ENCODE results near the gene SLC22A1. TPM values are rescaled to one million over a fixed set of nuclear protein-coding genes. Genes with fewer than 3 reads are reported as not detected.

SLC22A1 gene
- total RNA-seq, 1 donor from 2014 or later: 2.2 TPM

- Mint-ChIP-seq H3K4me3 (ENCODE audit: unreplicated experiment) (no peak overlapping the region), H3K27ac (ENCODE audit: unreplicated experiment) (no peak overlapping the region), H3K36me3 (ENCODE audit: unreplicated experiment) (peaks cover 4% of the 10 kb centered on the region), H3K4me1 (ENCODE audit: low read depth, unreplicated experiment) (peaks cover 4% of the 10 kb centered on the region), H3K27me3 (ENCODE audit: unreplicated experiment) (peaks cover 6% of the 10 kb centered on the region), H3K9me3 (ENCODE audit: unreplicated experiment) (peaks cover 1% of the 10 kb centered on the region)
- TF ChIP-seq CTCF (IDR thresholded peaks at IDR 0.05; ENCODE audit: partially characterized antibody, unreplicated experiment): no peak
- no peak for DNase-seq
Measured at GRCh38 chr6:160078883-160079685, 42.5 kb upstream of the SLC22A1 start.

- Mint-ChIP-seq H3K36me3 (ENCODE audit: unreplicated experiment) (peaks cover 4% of the 10 kb centered on the region), H3K27me3 (ENCODE audit: unreplicated experiment) (peaks cover 6% of the 10 kb centered on the region), H3K4me3 (ENCODE audit: unreplicated experiment) (no peak overlapping the region), H3K4me1 (ENCODE audit: low read depth, unreplicated experiment) (peaks cover 4% of the 10 kb centered on the region), H3K9me3 (ENCODE audit: unreplicated experiment) (peaks cover 1% of the 10 kb centered on the region), H3K27ac (ENCODE audit: unreplicated experiment) (no peak overlapping the region)
- no peak for TF ChIP-seq CTCF (IDR thresholded peaks at IDR 0.05; ENCODE audit: partially characterized antibody, unreplicated experiment)
- no peak for DNase-seq
Measured at GRCh38 chr6:160079686-160080043, 42.0 kb upstream of the SLC22A1 start.

- peaks cover 4% of the 10 kb centered on the region for H3K36me3 Mint-ChIP-seq (ENCODE audit: unreplicated experiment)
- peaks cover 2% of the 10 kb centered on the region for H3K9me3 Mint-ChIP-seq (ENCODE audit: unreplicated experiment)
- H3K4me1 Mint-ChIP-seq (ENCODE audit: low read depth, unreplicated experiment): peaks cover 4% of the 10 kb centered on the region
- H3K27me3 Mint-ChIP-seq (ENCODE audit: unreplicated experiment): peaks cover 6% of the 10 kb centered on the region
- no peak for DNase-seq
- no peak overlapping the region for H3K4me3 Mint-ChIP-seq (ENCODE audit: unreplicated experiment)
- no peak overlapping the region for H3K27ac Mint-ChIP-seq (ENCODE audit: unreplicated experiment)
- TF ChIP-seq CTCF (IDR thresholded peaks at IDR 0.05; ENCODE audit: partially characterized antibody, unreplicated experiment): no peak
Measured at GRCh38 chr6:160080097-160080496, 41.5 kb upstream of the SLC22A1 start.

GRCh38 chr6:160081398-160081797 is 40.2 kb upstream of the SLC22A1 start:
- no peak overlapping the region for H3K4me3 Mint-ChIP-seq (ENCODE audit: unreplicated experiment)
- H3K27me3 Mint-ChIP-seq (ENCODE audit: unreplicated experiment): peaks cover 6% of the 10 kb centered on the region
- H3K27ac Mint-ChIP-seq (ENCODE audit: unreplicated experiment): no peak overlapping the region
- no peak for TF ChIP-seq CTCF (IDR thresholded peaks at IDR 0.05; ENCODE audit: partially characterized antibody, unreplicated experiment)
- DNase-seq: no peak
- H3K4me1 Mint-ChIP-seq (ENCODE audit: low read depth, unreplicated experiment): peaks cover 4% of the 10 kb centered on the region
- peaks cover 3% of the 10 kb centered on the region for H3K9me3 Mint-ChIP-seq (ENCODE audit: unreplicated experiment)
- H3K36me3 Mint-ChIP-seq (ENCODE audit: unreplicated experiment): peaks cover 4% of the 10 kb centered on the region

- Mint-ChIP-seq H3K4me1 (ENCODE audit: low read depth, unreplicated experiment) (peaks cover 4% of the 10 kb centered on the region), H3K36me3 (ENCODE audit: unreplicated experiment) (peaks cover 4% of the 10 kb centered on the region), H3K27ac (ENCODE audit: unreplicated experiment) (peak overlapping the region; percentile 46), H3K4me3 (ENCODE audit: unreplicated experiment) (no peak overlapping the region), H3K9me3 (ENCODE audit: unreplicated experiment) (peaks cover 3% of the 10 kb centered on the region), H3K27me3 (ENCODE audit: unreplicated experiment) (peaks cover 4% of the 10 kb centered on the region)
- TF ChIP-seq CTCF (IDR thresholded peaks at IDR 0.05; ENCODE audit: partially characterized antibody, unreplicated experiment): no peak
- DNase-seq: no peak
Measured at GRCh38 chr6:160082627-160083026, 39.0 kb upstream of the SLC22A1 start.
